Spleen (tissue), 11 donors: ENCODE results near the gene SGPL1. TPM values are rescaled to one million over a fixed set of nuclear protein-coding genes. Genes with fewer than 3 reads are reported as not detected.
A peak's percentile ranks its signal among the peaks of the same experiment; 100 is the strongest.

ENCODE experiments used
- DNase-seq: peaks from one replicate; pipeline ENCODE4 v3.0.0-alpha.2; 2020
- H3K27ac ChIP-seq, 8 donors: fragments of 200-600 bp; sonication (generic) in 7 of 8; 1 replicate in 4 of 8; 2 replicates in 4 of 8; pipeline versions ENCODE4 v1.5.0 to v1.8.0; 2016 to 2021; ENCODE audit warnings: inconsistent platforms in 4 of 8, mild to moderate bottlenecking in 4 of 8, moderate library complexity in 1 of 8
- H3K27me3 ChIP-seq, 7 donors: fragments of 200-600 bp; sonication (generic) in 6 of 7; replicated peaks in 1 of 7; 1 replicate in 4 of 7; 2 replicates in 3 of 7; pipeline versions ENCODE4 v1.5.0 to v1.8.0; 2016 to 2021; ENCODE audit warnings: inconsistent platforms in 3 of 7, mild to moderate bottlenecking in 1 of 7
- H3K36me3 ChIP-seq, 6 donors: fragments of 200-600 bp; sonication (generic) in 5 of 6; 1 replicate in 4 of 6; 2 replicates in 2 of 6; pipeline versions ENCODE4 v1.5.0 to v1.8.0; 2016 to 2021; ENCODE audit warnings: inconsistent platforms in 2 of 6
- H3K4me1 ChIP-seq, 6 donors: fragments of 200-600 bp; sonication (generic) in 5 of 6; 1 replicate in 3 of 6; 2 replicates in 3 of 6; pipeline versions ENCODE4 v1.5.0 to v1.8.0; 2016 to 2021; ENCODE audit warnings: inconsistent platforms in 3 of 6
- H3K4me3 ChIP-seq, 8 donors: fragments of 200-600 bp; sonication (generic) in 7 of 8; 1 replicate in 4 of 8; 2 replicates in 4 of 8; pipeline versions ENCODE4 v1.5.0 to v1.8.0; 2016 to 2021; ENCODE audit warnings: inconsistent platforms in 4 of 8, mild to moderate bottlenecking in 4 of 8, moderate library complexity in 2 of 8
- H3K9me3 ChIP-seq, 8 donors: fragments of 200-600 bp; sonication (generic) in 7 of 8; 1 replicate in 4 of 8; 2 replicates in 4 of 8; pipeline versions ENCODE4 v1.5.0 to v1.8.0; 2016 to 2021; ENCODE audit warnings: inconsistent platforms in 4 of 8
- POLR2A ChIP-seq, 3 donors: fragments of 450-650 bp; IDR thresholded peaks; one replicate each; pipeline ENCODE4 v1.5.1; 2017; ENCODE audit warnings: antibody characterized with exemption in 3 of 3, mild to moderate bottlenecking in 1 of 3
- POLR2AphosphoS5 ChIP-seq, 3 donors: sonication (generic); formaldehyde crosslinking; IDR thresholded peaks; one replicate each; pipeline ENCODE4 v1.5.1; 2017; ENCODE audit warnings: antibody characterized with exemption in 3 of 3
- WGBS, 5 donors: extraction: QIAGEN DNeasy Blood & Tissue Kit in 3 of 5; methylation state at CpG; one replicate each; pipeline versions ENCODE4 v1.1.5 to v1.1.7; 2013 to 2018; 5-methylcytosine and 5-hydroxymethylcytosine counted together
- intact Hi-C: fragments of 100-400 bp; cut with DNase I; formaldehyde crosslinking; loops from one replicate; pipeline ENCODE4 v1.15.0; 2023; ENCODE audit warnings: low total_unique reads
- polyA plus RNA-seq, 3 donors: library from polyadenylated mRNA; stranded (reverse); fragments of 200-250 nt; gene quantifications; one replicate each; pipeline ENCODE4 v1.2.1, GENCODE V29; 2013
- total RNA-seq, 7 donors: library from RNA; depleted of rRNA in 3 of 7; stranded (reverse); fragments of >200 nt in 3 of 7; fragmentation: NEBNext Ultra II Directional in 4 of 7; extraction: Animal tissue kit (Norgen Biotek cat#: 25700) in 4 of 7; gene quantifications; one replicate each; pipeline versions ENCODE4 v1.1.0 to v1.2.1, GENCODE V29; 2016 to 2021
- TF ChIP-seq, protein P1 (sequence below), 11 experiments: fragments of 200-600 bp in 7 of 11; fragments of 450-650 bp in 4 of 11; sonication (generic) in 4 of 11; IDR thresholded peaks in 8 of 11; conservative IDR thresholded peaks in 3 of 11; 1 replicate in 7 of 11; 2 replicates in 4 of 11; pipeline versions ENCODE4 v1.4.0 to v1.8.0; 2016 to 2021; ENCODE audit warnings: antibody characterized with exemption in 11 of 11, inconsistent platforms in 4 of 11, mild to moderate bottlenecking in 1 of 11
- donor health status: healthy with polysubstance abuse.
- donor health status: DM: no; HTN: no; CAD: no; lungs with moderate emphysema.
- donor health status: DM: no; HTN: no; CAD: no.
- donor health status: Bipolar disorder and iron deficiency.
- donor health status: healthy.
- donor health status: DM: no; HTN: no; CAD: no.
- donor health status: DM: yes; HTN: yes; CAD: no.

SGPL1 gene
- total and polyA plus RNA-seq, 10 donors: 6.8 to 75.1 (median 60.7) TPM

DNA sequence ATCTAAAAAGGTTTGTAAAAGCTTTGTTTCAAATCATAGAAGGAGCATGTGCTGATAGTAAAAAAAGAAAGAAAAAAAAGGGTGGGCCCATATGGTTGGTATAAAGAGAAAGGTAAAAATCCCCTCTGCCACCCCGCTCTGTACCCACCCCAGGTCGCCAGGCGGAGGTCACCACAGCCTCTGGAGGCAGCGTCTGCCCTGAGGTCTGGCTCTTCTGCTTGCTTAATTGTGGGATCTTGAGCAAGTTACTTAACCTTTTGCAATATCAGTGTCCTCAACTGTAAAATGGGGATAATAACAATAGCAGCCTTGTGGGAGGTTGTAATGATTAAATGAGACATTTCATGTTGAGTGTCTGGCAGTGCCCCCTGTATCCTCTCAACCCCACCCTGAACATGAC is 83.3 kb downstream of the SGPL1 start:
- no peaks in the 10 kb centered on the region for H3K36me3 ChIP-seq
- DNase-seq: no peak
- H3K9me3 ChIP-seq: no peaks in the 10 kb centered on the region
- 50 to 92% (median 68%) methylated on average over 4 of the region's 4 CpGs for whole genome bisulfite sequencing, 5 donors
- peaks cover 0 to 15% (median 0%) of the 10 kb centered on the region in 7 donors for H3K27me3 ChIP-seq
- intact Hi-C loops: no loop called here
- no peak overlapping the region for H3K4me3 ChIP-seq
- no peak overlapping the region for H3K27ac ChIP-seq
- H3K4me1 ChIP-seq: peaks cover 0 to 8% (median 2%) of the 10 kb centered on the region in 6 donors
- TF ChIP-seq POLR2A (IDR thresholded peaks at IDR 0.05) (no peak), POLR2AphosphoS5 (IDR thresholded peaks at IDR 0.05) (no peak)
- TF ChIP-seq, protein P1, sequence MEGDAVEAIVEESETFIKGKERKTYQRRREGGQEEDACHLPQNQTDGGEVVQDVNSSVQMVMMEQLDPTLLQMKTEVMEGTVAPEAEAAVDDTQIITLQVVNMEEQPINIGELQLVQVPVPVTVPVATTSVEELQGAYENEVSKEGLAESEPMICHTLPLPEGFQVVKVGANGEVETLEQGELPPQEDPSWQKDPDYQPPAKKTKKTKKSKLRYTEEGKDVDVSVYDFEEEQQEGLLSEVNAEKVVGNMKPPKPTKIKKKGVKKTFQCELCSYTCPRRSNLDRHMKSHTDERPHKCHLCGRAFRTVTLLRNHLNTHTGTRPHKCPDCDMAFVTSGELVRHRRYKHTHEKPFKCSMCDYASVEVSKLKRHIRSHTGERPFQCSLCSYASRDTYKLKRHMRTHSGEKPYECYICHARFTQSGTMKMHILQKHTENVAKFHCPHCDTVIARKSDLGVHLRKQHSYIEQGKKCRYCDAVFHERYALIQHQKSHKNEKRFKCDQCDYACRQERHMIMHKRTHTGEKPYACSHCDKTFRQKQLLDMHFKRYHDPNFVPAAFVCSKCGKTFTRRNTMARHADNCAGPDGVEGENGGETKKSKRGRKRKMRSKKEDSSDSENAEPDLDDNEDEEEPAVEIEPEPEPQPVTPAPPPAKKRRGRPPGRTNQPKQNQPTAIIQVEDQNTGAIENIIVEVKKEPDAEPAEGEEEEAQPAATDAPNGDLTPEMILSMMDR (IDR thresholded peaks at IDR 0.05 in 8 of 11, conservative IDR thresholded peaks at IDR 0.05 in 3 of 11): no peak

DNA sequence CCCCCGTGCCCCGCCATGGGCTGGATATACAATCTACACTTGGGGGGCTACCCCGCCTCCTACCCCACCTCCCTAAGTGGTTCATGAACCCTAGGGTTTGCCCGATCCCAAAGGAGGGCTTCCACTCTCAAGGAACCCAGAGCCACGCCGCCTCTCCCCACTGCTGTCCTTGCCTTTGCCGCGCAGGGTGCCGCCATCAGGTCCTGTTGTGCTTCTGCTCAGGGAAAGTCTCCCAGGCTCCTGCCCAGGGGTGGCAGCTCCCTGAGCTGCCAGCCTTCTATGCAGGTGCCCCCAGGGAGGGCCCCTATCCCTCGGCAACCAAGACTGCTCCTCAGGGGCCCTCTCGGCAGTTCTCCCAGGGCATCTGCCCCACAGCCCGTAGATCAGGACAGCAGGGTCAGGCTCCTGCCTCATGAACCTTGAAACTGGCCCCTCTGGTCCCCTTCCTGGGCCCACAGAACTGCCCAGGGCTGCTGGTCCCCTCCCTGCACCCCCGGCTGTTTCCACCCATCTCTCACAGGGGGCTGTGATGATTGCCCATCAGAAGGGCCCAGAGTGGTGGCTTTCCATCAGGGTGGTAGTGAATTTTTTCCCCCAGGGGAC is 85.6 kb downstream of the SGPL1 start:
- intact Hi-C loops: no loop called here
- Histone ChIP-seq H3K36me3 (no peaks in the 10 kb centered on the region), H3K9me3 (no peaks in the 10 kb centered on the region), H3K4me1 (peaks cover 0 to 8% (median 2%) of the 10 kb centered on the region in 6 donors), H3K4me3 (no peak overlapping the region), H3K27ac (no peak overlapping the region), H3K27me3 (peaks cover 0 to 27% (median 0%) of the 10 kb centered on the region in 7 donors)
- TF ChIP-seq POLR2AphosphoS5 (IDR thresholded peaks at IDR 0.05) (no peak), POLR2A (IDR thresholded peaks at IDR 0.05) (no peak)
- TF ChIP-seq, protein P1 (IDR thresholded peaks at IDR 0.05 in 8 of 11, conservative IDR thresholded peaks at IDR 0.05 in 3 of 11): no peak
- WGBS, 5 donors: 88 to 94% (median 92%) methylated on average over 11 to 13 of the region's 13 CpGs
- no peak for DNase-seq

DNA sequence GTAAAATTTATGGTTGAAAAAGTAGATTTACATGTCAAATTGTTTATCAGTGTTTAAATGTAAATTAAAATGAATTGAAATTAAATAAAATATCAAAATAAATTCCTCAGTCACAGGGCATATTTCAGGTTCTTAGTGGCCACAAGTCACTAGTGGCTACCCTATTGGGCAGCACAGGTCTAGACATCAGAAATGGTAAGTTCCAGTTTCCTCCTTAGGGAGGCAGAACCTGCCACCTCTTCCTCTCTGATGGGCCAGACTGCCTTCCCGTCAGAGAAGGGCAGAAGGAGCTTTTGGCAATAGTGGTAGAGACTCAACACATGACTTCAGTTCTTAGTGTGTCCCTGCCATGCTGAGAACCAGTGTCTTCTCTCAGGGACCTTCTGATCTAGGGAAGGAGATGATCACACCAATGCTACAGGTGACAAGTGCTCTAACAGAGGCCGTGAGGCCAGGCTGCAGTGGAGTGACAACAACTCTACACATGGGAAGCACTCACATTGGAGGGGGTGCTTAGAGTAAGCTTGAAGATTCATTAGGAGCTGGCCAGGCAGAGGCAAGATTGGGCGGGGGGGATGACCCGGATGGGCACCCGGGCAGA is 87.0 kb downstream of the SGPL1 start:
- H3K36me3 ChIP-seq: no peaks in the 10 kb centered on the region
- no peak for DNase-seq
- TF ChIP-seq POLR2A (IDR thresholded peaks at IDR 0.05) (no peak), POLR2AphosphoS5 (IDR thresholded peaks at IDR 0.05) (no peak)
- TF ChIP-seq, protein P1 (IDR thresholded peaks at IDR 0.05 in 8 of 11, conservative IDR thresholded peaks at IDR 0.05 in 3 of 11): no peak
- intact Hi-C loops: no loop called here
- no peak overlapping the region for H3K4me3 ChIP-seq
- H3K27ac ChIP-seq: no peak overlapping the region
- peaks cover 0 to 27% (median 0%) of the 10 kb centered on the region in 7 donors for H3K27me3 ChIP-seq
- WGBS, 5 donors: 65 to 75% (median 70%) methylated on average over 5 of the region's 5 CpGs
- no peaks in the 10 kb centered on the region for H3K9me3 ChIP-seq
- H3K4me1 ChIP-seq: peaks cover 0 to 8% (median 2%) of the 10 kb centered on the region in 6 donors

DNA sequence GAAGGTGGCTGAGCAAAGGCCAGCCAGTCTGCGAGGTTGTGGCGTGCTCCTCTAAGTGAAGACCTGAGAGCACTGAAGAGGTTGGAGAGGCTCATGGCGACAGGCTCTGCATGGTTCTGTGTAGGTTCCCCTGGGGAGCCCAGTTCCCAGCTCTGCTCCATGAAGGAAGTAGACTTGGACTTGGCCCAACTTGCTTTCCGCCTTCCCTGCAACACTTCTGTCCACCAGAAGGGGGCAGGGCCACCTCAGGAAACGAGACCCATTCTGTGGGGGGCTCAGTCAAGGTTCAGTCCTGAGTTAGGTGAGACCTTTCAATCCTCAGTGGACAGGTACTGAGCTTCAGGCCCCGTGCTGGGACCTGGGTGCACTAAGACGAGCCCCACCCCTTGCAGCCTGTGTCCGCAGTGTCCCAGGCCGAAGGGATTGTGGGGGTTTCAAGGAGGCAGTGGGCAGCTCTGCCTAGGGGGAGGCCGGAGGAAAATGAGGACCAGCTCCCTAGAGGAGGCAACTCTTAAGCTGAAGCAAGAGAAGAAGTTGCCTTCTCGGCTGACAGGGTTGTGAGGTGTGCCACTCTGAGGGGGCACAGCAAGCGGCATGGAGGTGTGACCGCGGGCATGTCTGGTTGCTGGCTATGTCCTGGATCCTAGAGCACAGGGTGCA is 87.6 kb downstream of the SGPL1 start:
- intact Hi-C loops: no loop called here
- H3K36me3 ChIP-seq: no peaks in the 10 kb centered on the region
- peaks cover 0 to 8% (median 2%) of the 10 kb centered on the region in 6 donors for H3K4me1 ChIP-seq
- DNase-seq: peak; percentile 64
- 54 to 67% (median 60%) methylated on average over 14 of the region's 14 CpGs for WGBS, 5 donors
- no peak overlapping the region for H3K27ac ChIP-seq
- no peaks in the 10 kb centered on the region for H3K9me3 ChIP-seq
- H3K4me3 ChIP-seq: no peak overlapping the region
- H3K27me3 ChIP-seq: peaks cover 0 to 27% (median 0%) of the 10 kb centered on the region in 7 donors
- TF ChIP-seq POLR2A (IDR thresholded peaks at IDR 0.05) (no peak), POLR2AphosphoS5 (IDR thresholded peaks at IDR 0.05) (no peak)
- TF ChIP-seq, protein P1 (IDR thresholded peaks at IDR 0.05 in 8 of 11, conservative IDR thresholded peaks at IDR 0.05 in 3 of 11): peak; percentile 32 to 91 (median 79)
